HCT116 (cell line): ENCODE data around the gene H6PD. TPM values are rescaled to one million over a fixed set of nuclear protein-coding genes. Genes with fewer than 3 reads are reported as not detected.

ENCODE experiments used
- ATAC-seq: fragments of 200-7000 bp; cut with Tn5 transposase; 2 replicates; pipeline ENCODE4 v1.9.1; 2020; ENCODE audit warnings: mild to moderate bottlenecking, moderate library complexity
- BruUV-seq: library from RNA; stranded (reverse); fragments of 400-500 nt; replicated peaks from 2 replicates; lab custom pipeline; 2021; lab: Mats Ljungman, UMichigan
- CTCF ChIA-PET: fragments of 300-600 bp; sonication (Branson Sonifier 250); formaldehyde crosslinking; loops from one replicate; lab custom pipeline; 2021; ENCODE audit warnings: antibody characterized with exemption; lab: Charles Lee
- POLR2A ChIA-PET: fragments of 300-600, 350-600 bp; sonication (Branson Sonifier 250); formaldehyde crosslinking; loops from one replicate; lab custom pipeline; 2021; ENCODE audit warnings: antibody characterized with exemption; lab: Charles Lee
- RAD21 ChIA-PET, 2 experiments: fragments of 300-600 bp; sonication (Branson Sonifier 250); formaldehyde crosslinking; loops; one replicate each; lab custom pipeline; 2023; ENCODE audit warnings: low total read pairs in 2 of 2; ENCODE audit not compliant: uncharacterized antibody in 2 of 2, unreplicated experiment in 2 of 2, low non-redundant PET in 1 of 2; lab: Charles Lee
- DNase-seq: peaks from one replicate; pipeline ENCODE4 v3.0.0-alpha.2; 2010; ENCODE audit warnings: low read depth, low spot score
- H2AFZ ChIP-seq: fragments of 200-600 bp; shearing (Covaris generic), sonication (generic); 2 replicates; pipeline ENCODE4 v1.6.1; 2017; ENCODE audit warnings: low read depth, mixed run types, mixed read lengths, antibody characterized with exemption, low read length; ENCODE audit not compliant: poor library complexity, severe bottlenecking
- H3K27ac ChIP-seq: 2 replicates; pipeline ENCODE4 v1.5.1; 2012; ENCODE audit warnings: low read depth, low read length
- H3K27me3 ChIP-seq: fragments of 200-600 bp; sonication (generic); 2 replicates; pipeline ENCODE4 v1.6.1; 2016; ENCODE audit warnings: mixed run types, low read length, mixed read lengths; ENCODE audit not compliant: insufficient read depth
- H3K36me3 ChIP-seq, 2 experiments: fragments of 200-500 bp in 1 of 2; fragments of 200-600 bp in 1 of 2; sonication (Bioruptor generic) in 1 of 2; sonication (generic) in 1 of 2; 2 replicates each; pipeline versions ENCODE4 v1.5.1 to v1.6.1; 2014 to 2016; ENCODE audit warnings: low read length in 2 of 2, inconsistent platforms in 1 of 2, mixed read lengths in 1 of 2, mixed run types in 1 of 2; ENCODE audit not compliant: insufficient read depth in 2 of 2, control insufficient read depth in 1 of 2
- H3K4me1 ChIP-seq, 2 experiments: fragments of 200-600 bp in 1 of 2; sonication (generic) in 1 of 2; 2 replicates each; pipeline versions ENCODE4 v1.5.1 to v1.6.1; 2012 to 2017; ENCODE audit warnings: low read length in 2 of 2, inconsistent platforms in 1 of 2, mild to moderate bottlenecking in 1 of 2, mixed read lengths in 1 of 2, mixed run types in 1 of 2, moderate library complexity in 1 of 2; ENCODE audit not compliant: insufficient read depth in 2 of 2, control insufficient read depth in 1 of 2
- H3K4me2 ChIP-seq: fragments of 200-600 bp; sonication (generic); 2 replicates; pipeline ENCODE4 v1.6.1; 2017; ENCODE audit warnings: mixed run types, low read length, mixed read lengths
- H3K4me3 ChIP-seq, 2 experiments: fragments of 200-600 bp in 1 of 2; sonication (generic) in 1 of 2; replicated peaks in 1 of 2; 2 replicates each; pipeline ENCODE4 v1.5.1; 2011 to 2016; ENCODE audit warnings: low read length in 2 of 2, control low read depth in 1 of 2, low read depth in 1 of 2, mild to moderate bottlenecking in 1 of 2, mixed read lengths in 1 of 2, mixed run types in 1 of 2
- H3K79me2 ChIP-seq: fragments of 200-600 bp; sonication (generic); 2 replicates; pipeline ENCODE4 v1.6.1; 2017; ENCODE audit warnings: mild to moderate bottlenecking, mixed run types, low read length, moderate library complexity, mixed read lengths; ENCODE audit not compliant: insufficient read depth
- H3K9ac ChIP-seq: fragments of 200-600 bp; sonication (generic); 2 replicates; pipeline ENCODE4 v1.6.1; 2016; ENCODE audit warnings: low read length, mixed read lengths
- H3K9me2 ChIP-seq: fragments of 200-600 bp; sonication (generic), shearing (Covaris generic); 2 replicates; pipeline ENCODE4 v1.6.1; 2017; ENCODE audit warnings: mixed run types, mild to moderate bottlenecking, moderate library complexity; ENCODE audit not compliant: insufficient read depth
- H3K9me3 ChIP-seq, 2 experiments: fragments of 200-500 bp in 1 of 2; fragments of 200-600 bp in 1 of 2; sonication (Bioruptor generic) in 1 of 2; sonication (generic) in 1 of 2; 2 replicates each; pipeline ENCODE4 v1.6.1; 2014 to 2017; ENCODE audit warnings: low read length in 2 of 2, mixed read lengths in 2 of 2, inconsistent platforms in 1 of 2, low read depth in 1 of 2, mild to moderate bottlenecking in 1 of 2, mixed run types in 1 of 2, moderate library complexity in 1 of 2; ENCODE audit not compliant: control insufficient read depth in 1 of 2, insufficient read depth in 1 of 2
- H4K20me1 ChIP-seq: fragments of 200-600 bp; sonication (generic), shearing (Covaris generic); 2 replicates; pipeline ENCODE4 v1.6.1; 2017; ENCODE audit warnings: mixed run types, mild to moderate bottlenecking, moderate library complexity; ENCODE audit not compliant: insufficient read depth
- CBX3 ChIP-seq: IDR thresholded peaks from 2 replicates; pipeline ENCODE4 v1.6.1; 2012; ENCODE audit warnings: low read depth
- MAX ChIP-seq: IDR thresholded peaks from 2 replicates; pipeline ENCODE4 v1.6.1; 2012
- POLR2A ChIP-seq: IDR thresholded peaks from 2 replicates; pipeline ENCODE4 v1.7.0; 2011; ENCODE audit warnings: borderline replicate concordance; ENCODE audit not compliant: insufficient read depth, insufficient read length; ENCODE audit errors: extremely low read depth
- POLR2AphosphoS5 ChIP-seq: IDR thresholded peaks from 2 replicates; pipeline ENCODE4 v1.6.1; 2011; ENCODE audit warnings: mild to moderate bottlenecking, low read depth, low read length, moderate library complexity
- RAD21 ChIP-seq: IDR thresholded peaks from 2 replicates; pipeline ENCODE4 v1.6.1; 2012; ENCODE audit warnings: low read depth, mild to moderate bottlenecking
- REST ChIP-seq: IDR thresholded peaks from 2 replicates; pipeline ENCODE4 v1.6.1; 2012; ENCODE audit warnings: low read depth
- SIN3A ChIP-seq: IDR thresholded peaks from 2 replicates; pipeline ENCODE4 v1.6.1; 2012; ENCODE audit warnings: low read depth
- ZBTB33 ChIP-seq: IDR thresholded peaks from 2 replicates; pipeline ENCODE4 v1.6.1; 2011; ENCODE audit warnings: mild to moderate bottlenecking, low read length, moderate library complexity; ENCODE audit not compliant: insufficient replicate concordance; ENCODE audit errors: extremely low read depth
- intact Hi-C: fragments of 100-400 bp; cut with micrococcal nuclease; formaldehyde crosslinking; loops from 2 replicates; pipeline ENCODE4 v1.10.0; 2022
- total RNA-seq: library from RNA; stranded (reverse); gene quantifications from one replicate; pipeline ENCODE4 v1.2.1, GENCODE V29; 2021; ENCODE audit not compliant: unreplicated experiment

Gene H6PD
- total RNA-seq, 1 experiment from 2014 or later = 16.2 TPM

DNA sequence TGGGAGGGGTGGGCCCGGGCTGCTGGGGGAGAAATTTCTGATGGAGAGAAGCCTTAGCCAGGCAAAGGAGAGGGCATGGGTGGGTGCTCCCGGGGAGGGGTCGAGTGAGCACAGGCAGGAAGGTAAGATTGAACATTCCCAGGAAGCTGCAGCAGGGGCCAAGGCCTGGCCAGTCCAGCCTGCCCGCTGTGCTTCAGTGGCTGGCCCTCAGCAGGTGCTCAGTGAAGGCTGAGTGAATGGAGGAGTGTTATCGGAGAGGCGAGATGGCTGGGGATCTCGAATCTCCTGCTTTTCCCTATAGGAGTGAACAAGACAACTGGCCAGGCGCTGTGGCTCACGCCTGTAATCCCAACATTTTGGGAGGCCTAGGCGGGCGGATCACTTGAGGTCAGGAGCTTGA is 79.0 kb downstream of the H6PD start:
- TF ChIP-seq CBX3 = no peak
- TF ChIP-seq SIN3A = no peak
- TF ChIP-seq RAD21 = no peak
- TF ChIP-seq REST = no peak
- no peak for TF ChIP-seq ZBTB33
- TF ChIP-seq MAX = no peak
- no peak for TF ChIP-seq POLR2AphosphoS5
- no peak for TF ChIP-seq POLR2A
- Histone ChIP-seq H3K79me2 (peaks cover 59% of the 10 kb centered on the region), H4K20me1 (no peaks in the 10 kb centered on the region), H2AFZ (no peak overlapping the region), H3K36me3 (no peaks in the 10 kb centered on the region), H3K27me3 (no peaks in the 10 kb centered on the region), H3K9ac (no peak overlapping the region), H3K27ac (no peak overlapping the region), H3K4me2 (no peak overlapping the region), H3K4me1 (peaks cover 14 to 34% of the 10 kb centered on the region in 2 experiments), H3K9me3 (no peaks in the 10 kb centered on the region), H3K4me3 (no peak overlapping the region), H3K9me2 (no peaks in the 10 kb centered on the region)
- intact Hi-C loops = no loop called here
- CTCF ChIA-PET = no interaction called here
- BruUV-seq = no TSS peak
- POLR2A ChIA-PET = no interaction called here
- no peak for DNase-seq
- no peak for ATAC-seq
- RAD21 ChIA-PET = no interaction called here
